HCT116 (cell line): Measurements from ENCODE around the gene TRAF3IP1. TPM values are rescaled to one million over a fixed set of nuclear protein-coding genes. Genes with fewer than 3 reads are reported as not detected.

Source experiments
- ATAC-seq: fragments of 200-7000 bp; cut with Tn5 transposase; 2 replicates; pipeline ENCODE4 v1.9.1; 2020; ENCODE audit warnings: mild to moderate bottlenecking, moderate library complexity
- BruUV-seq: library from RNA; stranded (reverse); fragments of 400-500 nt; replicated peaks from 2 replicates; lab custom pipeline; 2021; lab: Mats Ljungman, UMichigan
- CTCF ChIA-PET: fragments of 300-600 bp; sonication (Branson Sonifier 250); formaldehyde crosslinking; loops from one replicate; lab custom pipeline; 2021; ENCODE audit warnings: antibody characterized with exemption; lab: Charles Lee
- POLR2A ChIA-PET: fragments of 300-600, 350-600 bp; sonication (Branson Sonifier 250); formaldehyde crosslinking; loops from one replicate; lab custom pipeline; 2021; ENCODE audit warnings: antibody characterized with exemption; lab: Charles Lee
- RAD21 ChIA-PET, 2 experiments: fragments of 300-600 bp; sonication (Branson Sonifier 250); formaldehyde crosslinking; loops; one replicate each; lab custom pipeline; 2023; ENCODE audit warnings: low total read pairs in 2 of 2; ENCODE audit not compliant: uncharacterized antibody in 2 of 2, unreplicated experiment in 2 of 2, low non-redundant PET in 1 of 2; lab: Charles Lee
- DNase-seq: peaks from one replicate; pipeline ENCODE4 v3.0.0-alpha.2; 2010; ENCODE audit warnings: low read depth, low spot score
- H2AFZ ChIP-seq: fragments of 200-600 bp; shearing (Covaris generic), sonication (generic); 2 replicates; pipeline ENCODE4 v1.6.1; 2017; ENCODE audit warnings: low read depth, mixed run types, mixed read lengths, antibody characterized with exemption, low read length; ENCODE audit not compliant: poor library complexity, severe bottlenecking
- H3K27ac ChIP-seq: 2 replicates; pipeline ENCODE4 v1.5.1; 2012; ENCODE audit warnings: low read depth, low read length
- H3K27me3 ChIP-seq: fragments of 200-600 bp; sonication (generic); 2 replicates; pipeline ENCODE4 v1.6.1; 2016; ENCODE audit warnings: mixed run types, low read length, mixed read lengths; ENCODE audit not compliant: insufficient read depth
- H3K36me3 ChIP-seq, 2 experiments: fragments of 200-500 bp in 1 of 2; fragments of 200-600 bp in 1 of 2; sonication (Bioruptor generic) in 1 of 2; sonication (generic) in 1 of 2; 2 replicates each; pipeline versions ENCODE4 v1.5.1 to v1.6.1; 2014 to 2016; ENCODE audit warnings: low read length in 2 of 2, inconsistent platforms in 1 of 2, mixed read lengths in 1 of 2, mixed run types in 1 of 2; ENCODE audit not compliant: insufficient read depth in 2 of 2, control insufficient read depth in 1 of 2
- H3K4me1 ChIP-seq, 2 experiments: fragments of 200-600 bp in 1 of 2; sonication (generic) in 1 of 2; 2 replicates each; pipeline versions ENCODE4 v1.5.1 to v1.6.1; 2012 to 2017; ENCODE audit warnings: low read length in 2 of 2, inconsistent platforms in 1 of 2, mild to moderate bottlenecking in 1 of 2, mixed read lengths in 1 of 2, mixed run types in 1 of 2, moderate library complexity in 1 of 2; ENCODE audit not compliant: insufficient read depth in 2 of 2, control insufficient read depth in 1 of 2
- H3K4me2 ChIP-seq: fragments of 200-600 bp; sonication (generic); 2 replicates; pipeline ENCODE4 v1.6.1; 2017; ENCODE audit warnings: mixed run types, low read length, mixed read lengths
- H3K4me3 ChIP-seq, 2 experiments: fragments of 200-600 bp in 1 of 2; sonication (generic) in 1 of 2; replicated peaks in 1 of 2; 2 replicates each; pipeline ENCODE4 v1.5.1; 2011 to 2016; ENCODE audit warnings: low read length in 2 of 2, control low read depth in 1 of 2, low read depth in 1 of 2, mild to moderate bottlenecking in 1 of 2, mixed read lengths in 1 of 2, mixed run types in 1 of 2
- H3K79me2 ChIP-seq: fragments of 200-600 bp; sonication (generic); 2 replicates; pipeline ENCODE4 v1.6.1; 2017; ENCODE audit warnings: mild to moderate bottlenecking, mixed run types, low read length, moderate library complexity, mixed read lengths; ENCODE audit not compliant: insufficient read depth
- H3K9ac ChIP-seq: fragments of 200-600 bp; sonication (generic); 2 replicates; pipeline ENCODE4 v1.6.1; 2016; ENCODE audit warnings: low read length, mixed read lengths
- H3K9me2 ChIP-seq: fragments of 200-600 bp; sonication (generic), shearing (Covaris generic); 2 replicates; pipeline ENCODE4 v1.6.1; 2017; ENCODE audit warnings: mixed run types, mild to moderate bottlenecking, moderate library complexity; ENCODE audit not compliant: insufficient read depth
- H3K9me3 ChIP-seq, 2 experiments: fragments of 200-500 bp in 1 of 2; fragments of 200-600 bp in 1 of 2; sonication (Bioruptor generic) in 1 of 2; sonication (generic) in 1 of 2; 2 replicates each; pipeline ENCODE4 v1.6.1; 2014 to 2017; ENCODE audit warnings: low read length in 2 of 2, mixed read lengths in 2 of 2, inconsistent platforms in 1 of 2, low read depth in 1 of 2, mild to moderate bottlenecking in 1 of 2, mixed run types in 1 of 2, moderate library complexity in 1 of 2; ENCODE audit not compliant: control insufficient read depth in 1 of 2, insufficient read depth in 1 of 2
- H4K20me1 ChIP-seq: fragments of 200-600 bp; sonication (generic), shearing (Covaris generic); 2 replicates; pipeline ENCODE4 v1.6.1; 2017; ENCODE audit warnings: mixed run types, mild to moderate bottlenecking, moderate library complexity; ENCODE audit not compliant: insufficient read depth
- ATF3 ChIP-seq: IDR thresholded peaks from 2 replicates; pipeline ENCODE4 v1.6.1; 2012
- CBX3 ChIP-seq: IDR thresholded peaks from 2 replicates; pipeline ENCODE4 v1.6.1; 2012; ENCODE audit warnings: low read depth
- CEBPB ChIP-seq: IDR thresholded peaks from 2 replicates; pipeline ENCODE4 v1.6.1; 2012; ENCODE audit warnings: low read depth
- CTCF ChIP-seq, 3 experiments: fragments of 200-600 bp in 1 of 3; sonication (generic) in 1 of 3; IDR thresholded peaks in 2 of 3; conservative IDR thresholded peaks in 1 of 3; 2 replicates each; pipeline ENCODE4 v1.5.1; 2012 to 2017; ENCODE audit warnings: low read depth in 2 of 3, low read length in 2 of 3, antibody characterized with exemption in 1 of 3, borderline replicate concordance in 1 of 3, control low read depth in 1 of 3, mild to moderate bottlenecking in 1 of 3, mixed read lengths in 1 of 3, mixed run types in 1 of 3, moderate library complexity in 1 of 3; ENCODE audit not compliant: insufficient read depth in 1 of 3
- ELF1 ChIP-seq: IDR thresholded peaks from 2 replicates; pipeline ENCODE4 v1.6.1; 2012; ENCODE audit warnings: low read depth, borderline replicate concordance
- EZH2phosphoT487 ChIP-seq: fragments of 200-600 bp; IDR thresholded peaks from 2 replicates; pipeline ENCODE4 v1.6.1; 2018; ENCODE audit warnings: antibody characterized with exemption, borderline replicate concordance
- JUND ChIP-seq: IDR thresholded peaks from 2 replicates; pipeline ENCODE4 v1.6.1; 2012
- MAX ChIP-seq: IDR thresholded peaks from 2 replicates; pipeline ENCODE4 v1.6.1; 2012
- POLR2A ChIP-seq: IDR thresholded peaks from 2 replicates; pipeline ENCODE4 v1.7.0; 2011; ENCODE audit warnings: borderline replicate concordance; ENCODE audit not compliant: insufficient read depth, insufficient read length; ENCODE audit errors: extremely low read depth
- RAD21 ChIP-seq: IDR thresholded peaks from 2 replicates; pipeline ENCODE4 v1.6.1; 2012; ENCODE audit warnings: low read depth, mild to moderate bottlenecking
- REST ChIP-seq: IDR thresholded peaks from 2 replicates; pipeline ENCODE4 v1.6.1; 2012; ENCODE audit warnings: low read depth
- SIN3A ChIP-seq: IDR thresholded peaks from 2 replicates; pipeline ENCODE4 v1.6.1; 2012; ENCODE audit warnings: low read depth
- SP1 ChIP-seq: IDR thresholded peaks from 2 replicates; pipeline ENCODE4 v1.6.1; 2012; ENCODE audit warnings: low read depth
- SRF ChIP-seq: IDR thresholded peaks from 2 replicates; pipeline ENCODE4 v1.6.1; 2012; ENCODE audit warnings: low read depth
- YY1 ChIP-seq: IDR thresholded peaks from 2 replicates; pipeline ENCODE4 v1.6.1; 2011; ENCODE audit warnings: low read length, low read depth, moderate library complexity, mild to moderate bottlenecking; ENCODE audit not compliant: insufficient replicate concordance; ENCODE audit errors: extremely low read depth
- ZBTB33 ChIP-seq: IDR thresholded peaks from 2 replicates; pipeline ENCODE4 v1.6.1; 2011; ENCODE audit warnings: mild to moderate bottlenecking, low read length, moderate library complexity; ENCODE audit not compliant: insufficient replicate concordance; ENCODE audit errors: extremely low read depth
- ZFX ChIP-seq: fragments of 450-650 bp; IDR thresholded peaks from 2 replicates; pipeline ENCODE4 v1.6.1; 2017
- ZNF274 ChIP-seq: fragments of 200-500 bp; sonication (Bioruptor generic); IDR thresholded peaks from 2 replicates; pipeline ENCODE4 v1.6.1; 2014; ENCODE audit warnings: mild to moderate bottlenecking, low read depth, low read length, inconsistent platforms
- intact Hi-C: fragments of 100-400 bp; cut with micrococcal nuclease; formaldehyde crosslinking; loops from 2 replicates; pipeline ENCODE4 v1.10.0; 2022
- total RNA-seq: library from RNA; stranded (reverse); gene quantifications from one replicate; pipeline ENCODE4 v1.2.1, GENCODE V29; 2021; ENCODE audit not compliant: unreplicated experiment

Gene TRAF3IP1
- total RNA-seq, 1 experiment from 2014 or later = 19.4 TPM

- H3K36me3 ChIP-seq = no peaks in the 10 kb centered on the region
- intact Hi-C loops = no loop called here
- TF ChIP-seq ATF3 = no peak
- no peak for TF ChIP-seq SRF
- no peak for TF ChIP-seq SP1
- no peak for TF ChIP-seq SIN3A
- no peak for TF ChIP-seq ZFX
- no peak for TF ChIP-seq RAD21
- no peak for TF ChIP-seq CBX3
- no peak for TF ChIP-seq ZNF274
- TF ChIP-seq YY1 = no peak
- no peak for TF ChIP-seq EZH2phosphoT487
- TF ChIP-seq CTCF (IDR thresholded peaks at IDR 0.05 in 2 of 3, conservative IDR thresholded peaks at IDR 0.05 in 1 of 3; ENCODE audit: borderline replicate concordance in 1 of 3, insufficient read depth in 1 of 3, low read depth in 2 of 3, low read length in 2 of 3) = no peak
- TF ChIP-seq ZBTB33 = no peak
- no peak for TF ChIP-seq MAX
- no peak for TF ChIP-seq REST
- TF ChIP-seq CEBPB = no peak
- no peak for TF ChIP-seq POLR2A
- TF ChIP-seq JUND = no peak
- TF ChIP-seq ELF1 = no peak
- TF ChIP-seq, all 23 proteins: peak for 0
- H3K9me2 ChIP-seq = no peaks in the 10 kb centered on the region
- no peak overlapping the region for H3K27ac ChIP-seq
- no peaks in the 10 kb centered on the region for H3K9me3 ChIP-seq
- ATAC-seq (no peak), DNase-seq (no peak)
- BruUV-seq = no TSS peak
- ChIA-PET RAD21 (no interaction called here), POLR2A (no interaction called here), CTCF (no interaction called here)
- H3K4me1 ChIP-seq = no peaks in the 10 kb centered on the region; a peak in 1 of 4 replicates
- H4K20me1 ChIP-seq = no peaks in the 10 kb centered on the region
- H3K27me3 ChIP-seq = no peaks in the 10 kb centered on the region
- H3K9ac ChIP-seq = no peak overlapping the region
- no peak overlapping the region for H2AFZ ChIP-seq
- H3K79me2 ChIP-seq = no peaks in the 10 kb centered on the region
- H3K4me2 ChIP-seq = no peak overlapping the region
- no peak overlapping the region for H3K4me3 ChIP-seq
Observed at GRCh38 chr2:238306672-238306998, 13.7 kb upstream of the TRAF3IP1 start.
